PC-3 (cell line): ENCODE data around the gene ADAM12. TPM values are rescaled to one million over a fixed set of nuclear protein-coding genes. Genes with fewer than 3 reads are reported as not detected.

Experiments used
- ATAC-seq: fragments of 200-7000 bp; cut with Tn5 transposase; 2 replicates; pipeline ENCODE4 v1.9.1; 2020; ENCODE audit warnings: mild to moderate bottlenecking, moderate library complexity
- BruUV-seq: library from RNA; stranded (reverse); fragments of 400-500 nt; replicated peaks from 2 replicates; lab custom pipeline; 2021; lab: Mats Ljungman, UMichigan
- CTCF ChIA-PET: fragments of 300-600 bp; sonication (Branson Sonifier 250); formaldehyde crosslinking; loops from one replicate; lab custom pipeline; 2022; ENCODE audit warnings: antibody characterized with exemption; lab: Charles Lee
- POLR2A ChIA-PET: fragments of 300-600 bp; sonication (Branson Sonifier 250); formaldehyde crosslinking; loops from one replicate; lab custom pipeline; 2022; ENCODE audit warnings: antibody characterized with exemption; ENCODE audit not compliant: unreplicated experiment; lab: Charles Lee
- DNase-seq: peaks from one replicate; pipeline ENCODE4 v3.0.0-alpha.2; 2015
- H2AFZ ChIP-seq: fragments of 300-600 bp; sonication (generic); 2 replicates; pipeline ENCODE4 v1.6.0; 2016; ENCODE audit warnings: antibody characterized with exemption, low read length
- H3F3A ChIP-seq: fragments of 300-600 bp; sonication (generic); one replicate; pipeline ENCODE4 v1.6.0; 2017; ENCODE audit warnings: antibody characterized with exemption, low read length, control low read depth, mild to moderate bottlenecking; ENCODE audit not compliant: unreplicated experiment
- H3K27ac ChIP-seq: fragments of 300-600 bp; sonication (generic); 2 replicates; pipeline ENCODE4 v1.5.1; 2016; ENCODE audit warnings: mild to moderate bottlenecking, low read length
- H3K27me3 ChIP-seq: fragments of 300-600 bp; sonication (generic); 2 replicates; pipeline ENCODE4 v1.6.1; 2016; ENCODE audit warnings: low read length, mixed read lengths
- H3K36me3 ChIP-seq: fragments of 300-600 bp; sonication (generic); 2 replicates; pipeline ENCODE4 v1.6.1; 2016; ENCODE audit warnings: low read depth, mixed run types, low read length, mixed read lengths
- H3K4me1 ChIP-seq: fragments of 300-600 bp; sonication (generic); 2 replicates; pipeline ENCODE4 v1.5.1; 2016; ENCODE audit warnings: low read length; ENCODE audit not compliant: insufficient read depth
- H3K4me2 ChIP-seq: fragments of 300-600 bp; sonication (generic); 2 replicates; pipeline ENCODE4 v1.6.0; 2016; ENCODE audit warnings: low read length
- H3K4me3 ChIP-seq: fragments of 300-600 bp; sonication (generic); 2 replicates; pipeline ENCODE4 v1.5.1; 2016; ENCODE audit warnings: mild to moderate bottlenecking, low read length, mixed read lengths
- H3K79me2 ChIP-seq: fragments of 300-600 bp; sonication (generic); 2 replicates; pipeline ENCODE4 v1.6.1; 2017; ENCODE audit warnings: low read length, mixed read lengths
- H3K9ac ChIP-seq: fragments of 300-600 bp; sonication (generic); 2 replicates; pipeline ENCODE4 v1.6.0; 2016; ENCODE audit warnings: mild to moderate bottlenecking, low read length
- H3K9me2 ChIP-seq: fragments of 300-600 bp; sonication (generic); replicated peaks from 2 replicates; pipeline ENCODE4 v1.6.1; 2016; ENCODE audit warnings: mixed run types, low read length, mixed read lengths
- H3K9me3 ChIP-seq: fragments of 300-600 bp; sonication (generic); 2 replicates; pipeline ENCODE4 v1.6.1; 2016; ENCODE audit warnings: low read length, mixed read lengths
- H4K20me1 ChIP-seq: fragments of 300-600 bp; sonication (generic); 2 replicates; pipeline ENCODE4 v1.6.1; 2016; ENCODE audit warnings: low read length, mixed read lengths
- CTCF ChIP-seq: fragments of 300-600 bp; sonication (generic); conservative IDR thresholded peaks from 2 replicates; pipeline ENCODE4 v1.5.1; 2017; ENCODE audit warnings: antibody characterized with exemption, low read depth, mild to moderate bottlenecking, low read length
- EZH2 ChIP-seq: fragments of 300-600 bp; sonication (generic); IDR thresholded peaks from one replicate; pipeline ENCODE4 v1.6.1; 2017; ENCODE audit warnings: antibody characterized with exemption, mild to moderate bottlenecking, low read length; ENCODE audit not compliant: unreplicated experiment
- EZH2phosphoT487 ChIP-seq: fragments of 300-600 bp; sonication (generic); IDR thresholded peaks from 2 replicates; pipeline ENCODE4 v1.6.1; 2018; ENCODE audit warnings: mild to moderate bottlenecking, antibody characterized with exemption, low read length, borderline replicate concordance
- intact Hi-C: fragments of 100-400 bp; cut with micrococcal nuclease; formaldehyde crosslinking; loops from 2 replicates; pipeline ENCODE4 v1.9.0; 2023
- total RNA-seq: library from RNA; depleted of rRNA; stranded (reverse); fragments of >200 nt; gene quantifications from 2 replicates; pipeline ENCODE4 v1.2.3, GENCODE V29; 2014

The ADAM12 gene
- total RNA-seq, 1 experiment from 2014 or later, result 3.4 TPM

GRCh38 chr10:126146771-126147170, 241.5 kb downstream of the ADAM12 start:
- Histone ChIP-seq H3K36me3 (no peaks in the 10 kb centered on the region), H4K20me1 (no peaks in the 10 kb centered on the region), H3F3A (no peaks in the 10 kb centered on the region), H3K27ac (no peak overlapping the region), H2AFZ (no peak overlapping the region), H3K9me2 (no peaks in the 10 kb centered on the region), H3K9me3 (no peaks in the 10 kb centered on the region), H3K9ac (no peak overlapping the region), H3K79me2 (no peaks in the 10 kb centered on the region), H3K4me3 (no peak overlapping the region), H3K27me3 (no peaks in the 10 kb centered on the region), H3K4me2 (no peak overlapping the region), H3K4me1 (peaks cover 5% of the 10 kb centered on the region; the same call in 1 of the 2 replicates)
- no peak for DNase-seq
- ChIA-PET POLR2A (no interaction called here), CTCF (no interaction called here)
- intact Hi-C loops, result no loop called here
- TF ChIP-seq CTCF, result no peak
- ATAC-seq, result no peak
- BruUV-seq, result no TSS peak

GRCh38 chr10:126143117-126143516, 245.2 kb downstream of the ADAM12 start:
- ChIA-PET POLR2A (no interaction called here), CTCF (no interaction called here)
- Histone ChIP-seq H3K27ac (no peak overlapping the region), H3K27me3 (no peaks in the 10 kb centered on the region), H3K4me1 (peaks cover under 1% of the 10 kb centered on the region; the same call in 1 of the 2 replicates), H3K4me3 (no peak overlapping the region), H2AFZ (no peak overlapping the region), H4K20me1 (no peaks in the 10 kb centered on the region), H3K9me3 (no peaks in the 10 kb centered on the region), H3K9me2 (no peaks in the 10 kb centered on the region), H3K36me3 (no peaks in the 10 kb centered on the region), H3K79me2 (no peaks in the 10 kb centered on the region), H3F3A (no peaks in the 10 kb centered on the region), H3K9ac (no peak overlapping the region), H3K4me2 (no peak overlapping the region)
- no TSS peak for BruUV-seq
- no peak for TF ChIP-seq EZH2phosphoT487
- no peak for TF ChIP-seq EZH2
- TF ChIP-seq CTCF, result no peak
- intact Hi-C loops, result no loop called here
- DNase-seq, result no peak
- no peak for ATAC-seq

GRCh38 chr10:126140746-126141273, 247.5 kb downstream of the ADAM12 start:
- H3K4me1 ChIP-seq, result no peaks in the 10 kb centered on the region
- DNase-seq, result no peak
- intact Hi-C loops, result no loop called here
- CTCF ChIA-PET, result no interaction called here
- H2AFZ ChIP-seq, result no peak overlapping the region
- no peak overlapping the region for H3K9ac ChIP-seq
- no peaks in the 10 kb centered on the region for H3K79me2 ChIP-seq
- no peaks in the 10 kb centered on the region for H3K27me3 ChIP-seq
- TF ChIP-seq CTCF, result no peak
- TF ChIP-seq EZH2, result no peak
- no peak for TF ChIP-seq EZH2phosphoT487
- no peak overlapping the region for H3K4me2 ChIP-seq
- H4K20me1 ChIP-seq, result no peaks in the 10 kb centered on the region
- no peaks in the 10 kb centered on the region for H3F3A ChIP-seq
- H3K36me3 ChIP-seq, result no peaks in the 10 kb centered on the region
- POLR2A ChIA-PET, result no interaction called here
- no peak overlapping the region for H3K27ac ChIP-seq
- H3K9me2 ChIP-seq, result no peaks in the 10 kb centered on the region
- BruUV-seq, result no TSS peak
- H3K9me3 ChIP-seq, result no peaks in the 10 kb centered on the region
- no peak overlapping the region for H3K4me3 ChIP-seq
- no peak for ATAC-seq
